GM19023 (cell line): ENCODE data around the gene HHAT.
"Not testable (repeated sequence)": the region's sequence is repeated elsewhere in the genome, so short reads cannot be mapped to it uniquely, and the experiment has no call there.

Source experiments
- ATAC-seq: cut with Tn5 transposase; IDR thresholded peaks from one replicate; pipeline ENCODE4 v1.9.1; 2021; ENCODE audit warnings: mild to moderate bottlenecking, moderate library complexity; ENCODE audit not compliant: unreplicated experiment

Gene HHAT

DNA sequence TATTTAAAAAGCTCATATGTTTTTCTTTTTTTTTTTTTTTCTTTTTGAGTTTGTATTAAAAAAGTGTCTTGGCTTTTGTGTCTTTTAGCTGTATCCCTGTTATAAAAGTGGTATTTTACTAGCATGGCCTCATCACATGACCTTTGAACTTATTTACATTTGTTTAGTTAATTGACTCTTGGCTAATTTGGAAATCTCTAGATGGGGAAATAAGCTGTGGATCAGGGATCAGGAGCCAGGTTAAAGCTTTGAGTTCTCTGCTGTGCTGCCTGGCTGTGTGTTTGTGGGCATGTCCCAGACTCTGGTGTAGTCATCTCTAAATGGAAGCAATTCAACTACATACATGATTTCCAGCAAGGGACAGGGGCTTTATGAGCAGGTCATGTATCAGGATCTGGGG, 56.5 kb downstream of the HHAT start:
- ATAC-seq, result no peak

DNA sequence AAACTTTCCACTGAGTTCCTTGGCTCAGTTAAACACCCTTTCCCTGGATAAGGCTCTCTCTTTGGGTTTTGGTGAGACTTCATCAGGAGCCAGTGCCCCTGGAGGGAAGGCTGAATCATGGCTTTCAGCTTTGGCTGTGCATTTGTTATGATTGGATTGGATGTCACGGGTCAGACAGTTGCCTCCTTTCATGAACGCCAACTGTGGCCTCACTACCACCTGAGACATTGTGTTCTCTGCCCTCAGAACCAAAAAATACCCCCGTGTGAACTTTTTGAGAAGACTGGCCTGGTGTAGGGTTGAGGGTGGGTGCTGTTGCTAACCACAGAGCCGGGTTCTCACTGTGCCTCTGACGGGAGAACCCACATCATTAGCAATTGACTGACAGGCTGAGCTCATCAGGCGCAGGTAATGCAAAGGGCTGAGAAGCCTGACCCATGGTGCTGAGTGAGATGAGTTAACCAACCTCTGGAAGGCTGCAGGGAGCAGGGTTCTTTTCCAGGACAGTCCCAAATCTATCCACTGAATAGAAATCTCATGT, 65.6 kb downstream of the HHAT start:
- ATAC-seq, result peak; percentile 64

DNA sequence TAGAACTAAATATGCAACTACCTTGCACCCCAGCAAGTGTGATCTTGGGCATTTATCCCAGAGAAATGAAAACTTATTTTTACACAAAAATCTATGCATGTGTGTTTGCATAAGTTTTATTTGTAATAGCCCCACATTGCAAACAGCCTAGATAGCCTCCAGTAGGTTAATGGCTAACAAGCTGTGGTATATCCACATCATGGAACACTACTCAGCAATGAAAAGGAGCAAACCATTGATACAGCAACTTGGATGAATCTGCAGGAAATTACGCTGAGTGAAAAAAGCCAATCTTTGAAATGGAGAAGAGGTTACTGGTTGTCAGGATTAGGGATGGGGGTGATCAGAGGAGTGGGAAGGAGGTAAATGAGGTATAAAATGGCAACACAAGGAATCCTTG, 67.8 kb downstream of the HHAT start:
- no peak for ATAC-seq

DNA sequence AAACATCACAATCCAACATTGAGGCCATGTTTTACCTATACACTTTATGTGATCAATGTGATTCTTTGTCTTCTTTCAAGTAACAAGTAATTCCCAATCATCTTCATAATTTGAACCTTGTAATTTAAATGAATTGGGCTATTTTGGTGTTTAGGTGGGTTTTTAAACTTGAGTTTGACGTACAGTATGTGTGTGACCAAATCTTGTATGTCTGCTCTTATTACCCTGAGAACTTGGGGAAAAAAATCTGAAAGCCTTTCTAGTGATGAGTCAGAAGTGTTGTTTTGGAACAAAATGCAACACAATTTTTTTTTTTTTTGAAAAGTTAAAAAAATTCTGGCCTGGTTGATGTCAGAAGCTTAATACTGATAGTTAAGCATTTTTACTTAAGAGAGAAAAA, 68.5 kb downstream of the HHAT start:
- ATAC-seq, result no peak

DNA sequence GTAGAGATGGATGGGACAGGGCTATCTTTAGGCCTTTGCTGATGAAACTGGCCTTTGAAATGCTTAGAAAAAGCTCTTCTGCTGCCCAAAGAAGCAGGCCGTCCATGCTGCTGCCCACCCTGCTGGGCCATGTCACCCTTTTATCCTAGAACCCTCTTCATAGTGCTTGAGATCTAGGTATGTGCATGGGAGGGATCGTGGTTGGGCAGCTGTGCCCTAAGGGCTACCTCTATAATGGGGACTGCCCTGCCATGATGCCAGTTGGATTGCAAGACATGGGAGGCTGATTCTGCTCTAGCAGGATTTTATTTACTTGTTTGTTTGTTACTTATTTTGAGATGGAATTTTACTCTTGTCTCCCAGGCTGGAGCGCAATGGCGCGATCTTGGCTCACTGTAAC, 69.0 kb downstream of the HHAT start:
- no peak for ATAC-seq

DNA sequence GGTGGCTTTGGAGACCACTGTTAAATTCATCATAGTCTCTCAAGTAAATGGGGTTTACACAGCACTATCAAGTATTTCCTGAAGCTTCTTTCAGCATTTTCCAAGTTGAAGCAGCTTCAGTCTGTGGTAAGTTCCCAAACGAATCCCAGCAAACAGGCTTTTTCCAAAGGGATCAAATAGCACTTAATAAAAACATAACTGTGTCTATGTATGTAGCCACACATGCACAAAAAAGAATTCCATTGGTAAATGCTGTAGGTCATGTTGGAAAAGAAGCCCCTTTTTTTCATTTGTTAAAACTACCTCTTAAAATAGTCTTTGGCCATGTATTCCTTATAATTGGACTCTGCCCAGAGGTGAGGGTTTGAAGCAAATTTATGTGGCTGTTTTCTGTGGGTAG, 69.8 kb downstream of the HHAT start:
- ATAC-seq, result no peak

DNA sequence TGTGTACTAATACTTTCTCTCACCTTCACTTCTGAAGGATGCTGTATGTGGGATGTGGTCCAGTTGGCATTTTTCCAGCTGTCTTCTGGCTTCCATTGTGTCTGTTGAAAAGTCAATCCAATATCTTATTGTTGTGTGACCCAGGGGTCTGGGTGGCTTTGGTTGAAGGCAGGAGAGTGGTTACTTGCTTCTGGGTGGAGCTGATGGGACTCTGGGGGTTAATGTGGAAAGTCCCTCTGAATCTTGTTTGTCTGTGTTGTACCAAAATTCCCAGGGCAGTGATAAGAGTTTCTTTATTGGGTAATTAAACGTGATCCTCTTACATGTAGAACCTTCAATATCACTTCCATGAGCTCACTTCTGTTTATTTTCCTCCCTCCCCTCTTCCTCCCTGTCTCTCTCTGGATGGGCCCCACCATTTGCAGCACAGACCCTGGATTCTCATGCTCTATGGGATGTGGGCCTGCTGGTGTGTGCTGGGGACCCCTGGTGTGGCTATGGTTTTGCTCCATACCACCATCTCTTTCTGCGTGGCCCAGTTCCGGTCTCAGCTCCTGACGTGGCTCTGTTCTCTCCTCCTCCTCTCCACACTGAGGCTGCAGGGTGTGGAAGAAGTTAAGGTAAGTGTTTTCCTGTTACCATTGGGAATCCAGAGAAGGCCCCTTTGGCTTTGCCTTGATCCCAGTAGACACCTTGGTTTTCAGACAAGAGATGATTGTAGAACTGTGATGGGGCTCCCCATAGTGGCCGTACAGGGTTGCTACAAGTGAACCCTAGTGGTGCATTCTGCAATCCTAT, 71.5 kb downstream of the HHAT start:
- ATAC-seq, result peak; percentile 90

DNA sequence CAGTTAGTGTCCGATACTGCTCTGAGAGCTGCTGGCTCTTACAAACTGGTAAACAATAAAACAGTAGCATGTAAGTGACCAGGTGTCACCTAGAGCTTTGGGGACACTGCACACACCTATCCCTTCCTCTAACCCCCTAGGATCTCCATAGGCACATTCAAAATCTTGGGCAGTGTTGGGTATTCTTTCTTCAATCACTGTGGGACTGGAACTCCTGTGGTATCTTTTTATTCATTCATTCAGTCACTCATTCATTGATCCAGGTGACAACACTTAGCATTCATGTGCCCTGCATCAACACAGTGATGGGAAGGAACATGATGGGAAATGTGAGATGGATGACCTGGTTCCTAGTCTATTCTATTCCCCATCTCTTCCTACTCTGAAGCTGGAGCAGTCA, 73.9 kb downstream of the HHAT start:
- ATAC-seq, result no peak

DNA sequence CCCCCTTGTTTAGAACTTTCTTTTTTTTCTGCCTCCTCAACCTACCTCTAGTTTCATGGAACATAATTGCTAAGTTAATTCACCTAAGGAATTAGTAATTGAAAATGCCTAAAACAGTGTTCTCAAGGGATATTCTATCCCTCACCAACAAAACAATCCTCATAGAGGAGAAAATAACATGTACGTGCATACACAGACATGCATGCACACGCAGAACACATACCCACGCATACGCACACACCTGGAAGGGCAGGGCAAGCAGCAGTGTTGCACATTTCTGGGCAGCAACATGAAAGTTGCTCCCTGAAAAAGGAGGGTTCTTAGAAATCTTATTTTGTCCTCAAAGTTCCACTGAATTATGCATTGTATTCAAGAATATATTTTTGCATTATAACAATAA, 76.6 kb downstream of the HHAT start:
- ATAC-seq, result no peak

DNA sequence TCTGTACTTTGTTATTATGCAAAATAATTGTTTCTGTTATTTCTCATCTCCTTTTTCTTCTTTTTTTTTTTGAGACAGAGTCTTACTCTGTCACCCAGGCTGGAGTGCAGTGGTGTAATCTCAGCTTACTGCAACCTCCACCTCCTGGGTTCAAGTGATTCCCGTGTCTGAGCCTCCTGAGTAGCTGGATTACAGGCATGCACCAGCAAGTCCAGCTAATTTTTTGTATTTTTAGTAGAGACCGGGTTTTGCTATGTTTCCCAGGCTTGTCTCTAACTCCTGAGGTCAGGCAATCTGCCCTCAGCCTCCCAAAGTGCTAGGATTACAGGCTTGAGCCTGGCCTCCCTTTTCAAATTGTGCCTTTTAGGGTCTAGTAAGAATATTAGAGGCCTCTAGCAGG, 77.6 kb downstream of the HHAT start:
- not testable (repeated sequence) for ATAC-seq

DNA sequence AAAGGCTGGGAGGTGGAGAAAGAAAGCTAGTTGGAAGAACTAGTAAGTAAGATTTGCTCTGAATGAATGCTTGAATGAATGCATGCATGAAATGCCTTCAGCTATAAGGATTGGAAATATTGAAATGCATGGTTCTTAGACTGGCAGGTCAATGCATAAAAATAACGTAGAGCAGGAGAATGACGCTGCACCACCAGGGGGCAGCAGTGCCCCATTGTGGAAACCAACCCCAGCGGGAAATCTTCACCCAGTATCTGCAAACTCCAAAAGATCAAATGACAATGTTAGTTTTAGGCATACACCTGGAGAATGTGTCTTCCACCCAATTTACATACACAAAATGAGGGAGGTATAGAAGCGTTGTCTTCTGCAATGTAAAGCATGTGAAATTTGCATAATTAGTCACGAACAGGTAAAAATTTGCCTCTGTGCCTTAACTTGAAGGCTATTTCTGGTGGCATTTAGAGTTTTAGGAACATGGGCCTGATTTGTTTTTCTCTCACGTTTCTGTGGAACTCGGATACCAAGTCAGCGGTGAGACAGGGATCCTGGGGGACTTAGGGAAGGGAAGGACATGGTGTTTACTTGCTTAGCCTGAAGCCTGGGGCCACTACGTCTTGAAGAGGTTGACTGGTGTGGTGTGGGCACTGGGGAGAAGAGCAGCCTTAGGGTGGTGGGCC, 78.6 kb downstream of the HHAT start:
- ATAC-seq, result no peak

DNA sequence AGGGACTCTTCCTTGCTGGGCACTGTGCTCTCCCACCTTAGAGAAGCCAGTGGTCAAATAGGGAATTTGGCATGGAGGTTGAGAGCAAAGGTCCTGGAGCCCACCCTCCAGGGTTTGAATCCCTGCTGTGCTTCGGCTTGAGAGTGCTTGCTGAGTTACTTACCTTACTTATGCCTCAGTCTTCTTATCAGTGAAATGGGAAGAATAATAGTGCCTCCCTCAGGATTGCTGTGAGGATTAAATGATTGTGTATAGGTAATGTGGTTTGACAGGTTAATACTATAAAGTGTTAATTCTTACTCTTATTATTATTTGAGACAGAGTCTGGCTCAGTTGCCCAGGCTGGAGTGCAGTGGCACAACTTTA, 79.2 kb downstream of the HHAT start:
- ATAC-seq, result no peak

DNA sequence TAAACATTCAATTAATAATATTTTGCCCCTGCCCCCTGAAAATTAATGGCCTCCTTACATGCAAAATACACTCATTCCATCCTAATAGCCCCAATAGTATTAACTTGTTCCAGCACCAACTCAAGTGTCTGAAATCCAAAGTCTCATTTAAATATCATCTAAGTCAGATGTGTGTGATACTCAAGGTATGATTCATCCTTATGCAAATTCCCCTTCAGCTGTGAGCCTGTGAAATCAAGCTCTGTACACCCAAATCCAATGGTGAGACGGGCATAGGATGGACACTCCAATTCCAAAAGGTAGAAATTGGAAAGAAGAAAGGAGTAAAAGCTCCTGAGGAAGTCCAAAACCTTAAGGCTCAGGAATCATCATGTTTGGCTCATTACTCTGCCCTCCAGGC, 83.5 kb downstream of the HHAT start:
- ATAC-seq, result no peak

DNA sequence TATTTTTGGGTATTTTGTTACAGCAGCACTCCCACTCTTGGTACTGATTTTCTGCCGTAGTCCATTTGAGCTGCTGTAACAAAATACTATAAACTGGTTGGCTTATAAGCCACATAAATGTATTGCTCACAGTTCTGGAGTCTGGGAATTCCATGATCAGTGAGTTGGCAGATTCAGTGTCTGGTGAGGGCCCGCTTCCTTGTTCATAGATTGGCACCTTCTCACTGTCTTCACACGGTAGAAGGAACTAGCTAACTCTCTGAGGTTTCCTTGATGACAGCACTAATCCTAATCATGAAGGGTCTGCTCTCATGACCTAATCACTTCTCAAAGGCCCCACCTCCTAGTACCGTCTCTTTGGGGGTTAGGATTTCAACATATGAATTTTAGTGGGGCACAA, 85.2 kb downstream of the HHAT start:
- ATAC-seq, result no peak

DNA sequence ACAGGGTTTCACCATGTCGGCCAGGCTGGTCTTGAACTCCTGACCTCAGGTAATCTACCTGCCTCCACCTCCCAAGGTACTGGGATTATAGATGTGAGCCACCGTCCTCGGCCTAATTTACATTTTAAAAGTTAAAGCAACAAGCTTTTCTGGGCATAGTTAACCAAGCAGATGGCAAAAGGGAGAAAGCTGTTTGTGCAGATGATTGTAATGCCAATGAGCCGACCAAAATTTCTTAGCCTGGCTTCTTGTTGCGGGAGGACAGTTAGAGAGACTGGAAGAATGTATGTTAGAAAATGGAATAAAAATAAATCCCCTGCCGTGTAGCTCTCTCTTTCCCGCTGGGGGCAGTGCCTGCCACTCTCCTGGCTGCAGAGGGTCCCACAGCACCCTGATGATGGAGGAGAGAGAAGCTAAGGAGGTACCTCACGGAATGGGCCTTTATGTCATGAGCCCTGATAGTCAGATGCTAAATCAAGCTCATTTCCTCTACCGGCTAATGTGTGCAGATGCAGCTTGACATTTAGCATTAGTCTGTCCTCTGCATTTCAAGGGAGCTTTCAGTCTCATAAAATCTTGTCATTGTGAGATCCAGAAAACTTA, 87.2 kb downstream of the HHAT start:
- ATAC-seq, result no peak

DNA sequence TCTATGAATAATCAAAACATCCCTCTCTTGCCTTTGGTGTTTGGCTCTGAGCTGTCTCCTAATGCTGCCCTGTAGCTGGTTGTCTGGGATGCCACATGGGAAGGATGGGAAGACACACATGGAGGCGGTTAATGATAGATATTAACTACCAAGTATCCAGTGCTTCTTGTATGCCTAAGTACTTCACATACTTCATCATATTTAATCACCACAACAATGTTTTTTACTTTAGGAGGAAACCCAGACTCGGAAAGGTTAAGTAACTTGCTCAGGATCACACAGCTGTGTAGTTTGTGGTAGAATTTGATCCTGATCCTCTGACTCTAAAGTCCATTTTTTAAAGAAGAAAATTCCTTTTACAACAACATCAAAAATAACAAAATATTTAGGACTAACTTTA, 88.0 kb downstream of the HHAT start:
- no peak for ATAC-seq

DNA sequence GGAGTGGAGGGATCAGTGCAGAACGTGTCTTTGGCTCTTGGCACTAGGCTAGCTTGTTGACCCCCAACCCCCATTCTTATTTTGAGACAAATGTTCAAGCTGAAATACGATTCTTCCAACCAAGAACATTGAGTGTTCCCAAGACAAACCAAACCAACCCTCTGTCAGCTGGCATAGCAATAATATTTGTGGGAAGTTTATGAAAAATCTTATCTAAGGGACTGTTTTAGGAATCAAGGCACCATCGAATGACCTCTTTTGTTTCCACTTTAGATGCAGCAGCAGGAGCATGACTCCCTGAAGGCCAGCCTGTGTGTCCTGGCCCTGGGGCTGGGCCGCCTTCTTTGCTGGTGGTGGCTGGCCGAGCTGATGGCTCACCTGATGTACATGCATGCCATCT, 89.2 kb downstream of the HHAT start:
- no peak for ATAC-seq

DNA sequence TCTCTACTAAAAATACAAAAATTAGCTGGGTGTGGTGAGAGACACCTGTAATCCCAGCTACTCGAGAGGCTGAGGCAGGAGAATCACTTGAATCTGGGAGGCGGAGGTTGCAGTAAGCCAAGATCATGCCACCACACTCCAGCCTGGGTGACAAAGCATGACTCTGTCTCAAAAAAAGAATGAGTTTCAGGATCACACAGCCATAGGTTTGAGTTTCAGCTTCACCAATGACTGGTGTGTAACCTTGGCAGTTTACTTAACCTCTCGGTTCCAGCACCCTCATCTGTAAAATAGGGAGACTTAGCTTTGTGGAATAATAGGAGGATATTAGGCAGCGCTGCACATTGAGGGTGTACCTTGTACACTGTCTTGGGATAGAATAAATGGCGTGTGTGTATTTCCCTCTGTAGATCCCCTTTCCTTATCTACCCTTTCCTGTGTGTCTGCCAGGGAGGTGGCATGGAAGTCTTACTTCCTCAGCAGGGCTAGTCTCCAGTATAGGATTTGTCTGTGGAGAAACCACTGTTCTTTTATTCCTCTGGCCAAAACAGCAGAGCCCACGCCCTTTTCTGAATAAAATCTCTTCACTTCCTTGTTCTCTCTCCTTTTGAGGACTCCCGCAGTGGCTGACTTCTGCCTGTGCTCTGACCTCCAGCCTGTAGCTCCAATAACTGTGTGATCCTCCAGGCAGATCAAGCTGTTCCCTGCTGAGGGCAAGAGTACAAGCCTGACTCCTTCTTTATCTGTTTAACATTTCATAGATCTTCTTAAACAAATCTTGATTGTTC, 90.4 kb downstream of the HHAT start:
- ATAC-seq, result no peak

DNA sequence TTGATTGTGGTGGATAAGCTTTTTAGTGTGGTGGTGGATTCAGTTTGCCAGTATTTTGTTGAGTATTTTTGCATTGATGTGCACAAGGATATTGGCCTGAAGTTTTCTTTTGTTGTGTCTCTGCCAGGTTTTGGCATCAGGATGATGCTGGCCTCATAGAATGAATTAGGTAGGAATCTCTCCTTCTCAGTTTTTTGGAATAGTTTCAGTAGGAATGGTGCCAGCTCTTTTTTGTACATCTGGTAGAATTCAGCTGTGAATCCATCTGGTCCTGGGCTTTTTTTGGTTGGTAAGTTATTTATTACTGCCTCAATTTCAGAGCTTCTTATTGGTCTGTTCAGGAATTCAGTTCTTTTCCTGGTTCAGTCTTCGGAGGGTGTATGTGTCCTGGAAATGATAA, 98.0 kb downstream of the HHAT start:
- not testable (repeated sequence) for ATAC-seq

DNA sequence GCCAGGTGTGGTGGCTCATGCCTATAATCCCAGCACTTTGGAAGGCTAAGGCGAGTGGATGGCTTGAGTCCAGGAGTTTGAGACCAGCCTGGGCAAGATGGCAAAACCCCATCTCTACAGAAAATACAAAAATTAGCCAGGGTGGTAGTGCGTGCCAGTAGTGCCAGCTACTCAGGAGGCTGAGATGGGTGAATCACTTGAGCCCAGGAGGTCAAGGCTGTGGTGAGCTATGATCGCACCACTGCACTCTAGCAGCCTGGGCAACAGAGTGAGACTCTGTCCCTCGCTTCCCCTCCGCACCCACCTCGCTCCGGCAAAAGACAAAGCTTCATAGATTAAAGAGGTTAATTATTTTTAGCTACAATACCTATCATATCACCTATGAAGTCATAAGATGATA, 100.0 kb downstream of the HHAT start:
- no peak for ATAC-seq

DNA sequence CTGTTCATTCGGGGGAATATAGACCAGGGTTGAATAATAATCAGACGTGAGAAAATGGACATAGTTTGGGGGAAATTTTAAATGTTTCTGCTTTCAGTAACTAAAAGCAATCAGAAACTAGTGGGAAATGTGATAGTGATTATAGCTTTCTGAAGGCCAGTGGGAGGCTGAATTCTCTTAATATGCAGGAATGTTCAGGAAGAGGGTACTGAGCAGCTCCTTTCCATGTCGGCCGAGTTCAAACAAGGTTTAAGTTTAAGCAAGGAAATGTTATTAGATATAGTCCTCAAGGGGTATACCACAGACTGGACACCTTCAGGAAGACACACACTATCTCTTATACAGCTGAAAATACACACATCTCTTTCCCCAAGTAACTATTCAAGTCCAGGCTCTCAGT, 105.5 kb downstream of the HHAT start:
- no peak for ATAC-seq
